Erythroblast (primary cell): ENCODE data around the gene CTDNEP1.

Source experiments
- GATA1 ChIP-seq: IDR thresholded peaks from 2 replicates; pipeline ENCODE4 v1.6.1; 2011; ENCODE audit warnings: low read depth, mild to moderate bottlenecking, control low read depth, low read length, moderate library complexity
- POLR2A ChIP-seq: IDR thresholded peaks from 2 replicates; pipeline ENCODE4 v1.6.1; 2011; ENCODE audit warnings: mild to moderate bottlenecking, low read length

GRCh38 chr17:7249214-7249613 is 2.3 kb downstream of the CTDNEP1 start:
- TF ChIP-seq POLR2A: no peak
- no peak for TF ChIP-seq GATA1
